ENCODE measurements around the gene ALKBH6. TPM values are rescaled to one million over a fixed set of nuclear protein-coding genes. Genes with fewer than 3 reads are reported as not detected.

Gene ALKBH6
- total RNA-seq (10 to 100 TPM in 1 of 6 donors, 1 to 10 TPM in 5; 2.6 to 10.9 (median 4.9) TPM), polyA plus RNA-seq (10 to 100 TPM; 15.4 to 22.8 TPM)

DNA sequence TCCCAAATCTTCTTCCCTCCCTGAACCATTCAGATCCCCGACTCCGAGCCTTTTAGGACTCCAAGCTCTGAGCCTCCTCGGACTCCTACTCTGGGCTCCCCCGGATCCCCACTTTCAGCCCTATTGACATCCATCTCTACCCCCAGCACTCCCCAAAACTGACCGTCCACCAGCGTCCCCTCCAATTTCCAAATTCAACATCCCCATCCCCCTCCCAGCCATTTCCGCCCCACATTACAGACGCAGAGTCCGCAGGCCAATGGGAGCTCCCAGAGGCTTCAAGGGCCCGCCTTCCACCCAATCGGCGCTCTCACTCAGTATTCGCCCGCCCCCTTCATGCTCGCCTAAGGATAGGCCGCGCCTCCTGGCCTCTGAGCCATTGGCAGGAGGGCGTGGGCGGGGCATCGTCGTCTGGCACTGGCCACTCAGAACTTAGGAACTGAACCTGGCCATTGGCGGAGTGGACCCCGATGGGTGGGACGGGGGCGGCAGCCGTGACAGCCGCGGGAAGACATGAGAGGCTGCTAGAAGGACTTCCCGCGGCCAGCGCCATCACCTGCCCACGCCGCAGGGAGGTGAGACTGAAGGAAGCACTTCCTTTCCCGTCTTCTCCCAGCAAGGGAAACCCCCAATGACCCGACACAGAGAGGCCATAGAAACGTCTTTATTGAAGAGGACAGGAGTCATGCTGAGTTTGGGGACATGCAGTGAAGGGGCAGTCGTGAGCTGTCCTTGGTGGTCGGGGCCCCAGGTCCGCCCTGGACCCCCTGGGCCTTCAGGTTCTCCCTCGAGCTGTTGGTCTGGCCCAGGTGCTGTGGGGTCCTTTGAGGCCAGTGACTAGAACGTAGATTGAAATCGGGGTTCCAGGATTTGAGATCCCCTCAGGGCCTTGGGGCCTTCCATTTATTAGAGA is at the start of gene ALKBH6:
Gene ALKBH6 (minus strand): TSS at position 202 of the 913 bp plus-strand sequence. CDS start 816 bp downstream, outside the sequence.
- no peaks in the 10 kb centered on the region for H3K27me3 ChIP-seq
- H3K4me3 ChIP-seq: peak within 1 kb of the TSS; percentile 38 to 62 (median 48)
- peak within 1 kb of the TSS in 2 of 4 donors; percentile 2 to 72 for H3K27ac ChIP-seq
- 2 to 3% methylated on average over 42 of the region's 42 CpGs for WGBS, 2 donors
- DNase-seq (peak; percentile 98 to 100 (median 99)), ATAC-seq (peak; percentile 96 to 99 (median 98)), FAIRE-seq (peak; percentile 98)
- intact Hi-C loops (cut with DNase I): no loop called here
- no peak for TF ChIP-seq CTCF (IDR thresholded peaks at IDR 0.05)
- H3K9me3 ChIP-seq: no peaks in the 10 kb centered on the region
- H3K4me1 ChIP-seq: peaks cover 0 to 4% (median 0%) of the 10 kb centered on the region in 3 donors
- H3K36me3 ChIP-seq: no peaks in the 10 kb centered on the region

DNA sequence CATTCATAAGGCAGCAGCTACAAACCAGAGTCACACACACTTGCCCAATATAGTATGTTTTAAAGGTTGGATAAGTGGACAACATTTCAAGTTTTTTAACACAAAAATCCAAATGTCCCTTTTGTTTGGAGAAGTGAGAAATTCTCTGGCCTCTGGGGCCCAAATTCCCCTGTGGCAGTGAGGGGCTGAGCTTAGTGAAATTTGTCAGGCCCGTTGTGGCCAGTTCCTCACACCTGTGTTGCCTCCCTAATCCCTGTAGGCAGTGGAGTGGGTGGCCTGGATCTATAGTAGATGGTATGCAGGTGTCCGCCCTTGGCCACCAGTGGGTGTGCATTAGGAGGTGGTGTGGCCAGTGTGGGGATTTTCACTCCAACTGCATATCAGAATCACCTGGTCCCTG is 47.4 kb upstream of the ALKBH6 start:
- TF ChIP-seq CTCF (IDR thresholded peaks at IDR 0.05): no peak
- H3K4me1 ChIP-seq: no peaks in the 10 kb centered on the region
- DNase-seq: no peak
- no peak for FAIRE-seq
- ATAC-seq: no peak
- no peaks in the 10 kb centered on the region for H3K9me3 ChIP-seq
- no peaks in the 10 kb centered on the region for H3K36me3 ChIP-seq
- WGBS, 2 donors: 92 to 100% methylated on average over 2 of the region's 2 CpGs
- intact Hi-C loops (cut with DNase I): no loop called here
- H3K27ac ChIP-seq: no peak overlapping the region
- no peak overlapping the region for H3K4me3 ChIP-seq
- H3K27me3 ChIP-seq: no peaks in the 10 kb centered on the region

DNA sequence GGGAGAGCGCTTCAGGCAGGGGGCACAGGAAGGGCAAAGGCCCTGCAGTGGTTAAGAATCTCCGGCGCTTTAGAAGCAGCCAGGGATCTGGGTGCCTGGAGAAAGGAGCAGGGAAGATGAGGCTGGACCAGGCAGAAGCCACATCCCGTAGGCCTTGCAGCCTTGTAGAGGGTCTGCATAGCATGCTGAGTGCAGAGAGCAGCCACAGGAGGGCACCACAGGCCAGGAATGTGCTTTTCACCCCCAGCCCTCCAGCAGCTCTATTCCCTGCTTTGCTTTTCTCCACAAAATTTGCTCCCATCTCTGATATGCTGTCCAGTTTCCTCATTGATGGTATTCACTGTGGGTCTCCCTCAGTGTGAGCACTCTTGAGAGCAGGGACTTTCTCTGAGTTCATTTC is 46.4 kb upstream of the ALKBH6 start:
- WGBS, 2 donors: 81 to 85% methylated on average over 4 of the region's 4 CpGs
- H3K4me1 ChIP-seq: peaks cover 0 to under 1% (median under 1%) of the 10 kb centered on the region in 3 donors
- no peaks in the 10 kb centered on the region for H3K9me3 ChIP-seq
- TF ChIP-seq CTCF (IDR thresholded peaks at IDR 0.05): no peak
- DNase-seq (no peak), ATAC-seq (peak in 3 of 4 donors; percentile 59 to 86 (median 73)), FAIRE-seq (no peak)
- intact Hi-C loops (cut with DNase I): no loop called here
- H3K27me3 ChIP-seq: no peaks in the 10 kb centered on the region
- H3K27ac ChIP-seq: no peak overlapping the region
- H3K4me3 ChIP-seq: no peak overlapping the region
- no peaks in the 10 kb centered on the region for H3K36me3 ChIP-seq

DNA sequence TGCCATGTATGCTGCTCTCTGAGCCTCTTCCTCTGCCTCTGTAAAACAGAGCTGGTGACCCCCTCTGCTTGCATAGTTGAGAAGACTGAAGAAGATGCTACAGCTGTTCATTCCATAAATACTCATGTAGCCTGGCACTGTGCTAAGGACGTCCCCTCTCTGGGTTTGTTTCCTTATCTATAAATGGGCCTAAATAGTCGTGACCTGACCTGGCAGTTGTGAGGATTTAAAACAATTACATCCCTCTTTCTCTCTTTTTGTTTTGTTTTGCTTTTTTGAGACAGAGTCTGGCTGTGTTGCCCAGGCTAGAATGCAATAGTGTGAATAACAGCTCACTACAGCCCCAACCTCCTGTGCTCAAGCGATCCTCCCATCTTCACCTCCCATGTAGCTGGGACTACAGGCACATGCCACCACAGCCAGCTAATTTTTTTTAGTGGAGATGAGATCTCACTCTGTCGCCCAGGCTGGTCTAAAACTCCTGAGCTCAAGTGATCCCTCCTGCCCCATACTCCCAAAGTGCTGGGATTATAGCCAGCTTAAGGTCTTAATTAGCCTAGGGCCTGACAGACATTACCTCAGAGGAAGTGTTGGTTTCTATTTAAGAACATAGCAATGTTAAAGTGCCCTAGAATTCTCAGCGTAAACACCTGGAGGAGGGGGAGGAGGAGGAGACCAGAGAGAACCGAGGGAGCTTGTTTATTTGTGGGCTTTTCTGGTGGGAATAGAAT is 45.3 kb upstream of the ALKBH6 start:
- no peaks in the 10 kb centered on the region for H3K9me3 ChIP-seq
- H3K27me3 ChIP-seq: no peaks in the 10 kb centered on the region
- DNase-seq (no peak), FAIRE-seq (no peak), ATAC-seq (no peak)
- intact Hi-C loops (cut with DNase I): no loop called here
- TF ChIP-seq CTCF (IDR thresholded peaks at IDR 0.05): no peak
- H3K27ac ChIP-seq: no peak overlapping the region
- H3K4me3 ChIP-seq: no peak overlapping the region
- peaks cover 0 to 5% (median 4%) of the 10 kb centered on the region in 3 donors for H3K4me1 ChIP-seq
- 84 to 86% methylated on average over 6 of the region's 6 CpGs for WGBS, 2 donors
- no peaks in the 10 kb centered on the region for H3K36me3 ChIP-seq
